ENCODE measurements around the gene HRC. TPM values are rescaled to one million over a fixed set of nuclear protein-coding genes. Genes with fewer than 3 reads are reported as not detected.
"Not testable (repeated sequence)": the region's sequence is repeated elsewhere in the genome, so short reads cannot be mapped to it uniquely, and the experiment has no call there.

Gene HRC
- total RNA-seq, 6 experiments from 2014 or later, result 0.18 to 0.68 (median 0.19) TPM; not detected in 2

DNA sequence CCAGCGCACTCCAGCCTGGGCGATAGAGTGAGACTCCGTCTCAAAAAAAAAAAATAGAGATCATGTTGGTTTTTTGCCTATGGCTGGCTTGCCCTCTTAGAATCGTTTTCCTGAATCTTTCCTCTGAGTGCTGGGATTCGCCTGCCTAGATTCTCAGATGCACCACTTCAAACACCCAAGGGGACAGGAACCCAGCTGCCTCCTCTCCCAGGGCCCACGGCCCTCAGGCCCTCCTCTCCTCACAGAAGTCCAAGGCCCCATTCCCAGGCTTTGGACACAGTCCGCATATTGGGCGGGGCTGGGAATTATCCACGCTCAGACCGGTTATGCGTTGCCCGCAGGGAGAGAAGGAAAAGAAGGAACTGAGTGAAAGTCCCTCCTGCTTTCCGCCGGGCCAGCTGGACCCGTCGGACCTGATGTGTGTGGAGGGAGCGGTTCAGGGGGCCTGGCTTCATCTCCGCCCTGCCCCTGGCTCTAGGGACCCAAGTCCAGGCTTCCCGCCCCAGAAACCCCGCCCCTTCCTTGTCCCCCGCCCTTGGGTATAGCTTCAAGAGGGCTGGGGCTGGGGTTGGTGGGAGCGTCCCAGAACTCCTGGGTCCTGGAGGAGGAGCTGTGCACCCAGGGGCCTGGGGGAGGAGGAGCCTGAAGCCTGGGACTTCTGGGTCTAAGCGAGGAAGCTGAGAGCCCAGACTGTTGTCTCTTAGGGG is 30.0 kb downstream of the HRC start:
- 61% methylated on average over 6 of the region's 23 CpGs for WGBS (ENCODE audit: insufficient coverage, low coverage, low lambda C conversion rate, missing lambda C conversion rate)
- ATAC-seq, result no peak
- H3K4me1 ChIP-seq, result peaks cover 0 to 5% (median 0%) of the 10 kb centered on the region in 4 donors
- H3K27ac ChIP-seq, result no peak overlapping the region
- DNase-seq, result no peak
- H3K4me3 ChIP-seq, result no peak overlapping the region
- no peaks in the 10 kb centered on the region for H3K36me3 ChIP-seq
- H3K27me3 ChIP-seq, result no peaks in the 10 kb centered on the region
- intact Hi-C loops (cut with DNase I), result no loop called here
- TF ChIP-seq POLR2A (IDR thresholded peaks at IDR 0.05), result no peak
- TF ChIP-seq, protein P1, sequence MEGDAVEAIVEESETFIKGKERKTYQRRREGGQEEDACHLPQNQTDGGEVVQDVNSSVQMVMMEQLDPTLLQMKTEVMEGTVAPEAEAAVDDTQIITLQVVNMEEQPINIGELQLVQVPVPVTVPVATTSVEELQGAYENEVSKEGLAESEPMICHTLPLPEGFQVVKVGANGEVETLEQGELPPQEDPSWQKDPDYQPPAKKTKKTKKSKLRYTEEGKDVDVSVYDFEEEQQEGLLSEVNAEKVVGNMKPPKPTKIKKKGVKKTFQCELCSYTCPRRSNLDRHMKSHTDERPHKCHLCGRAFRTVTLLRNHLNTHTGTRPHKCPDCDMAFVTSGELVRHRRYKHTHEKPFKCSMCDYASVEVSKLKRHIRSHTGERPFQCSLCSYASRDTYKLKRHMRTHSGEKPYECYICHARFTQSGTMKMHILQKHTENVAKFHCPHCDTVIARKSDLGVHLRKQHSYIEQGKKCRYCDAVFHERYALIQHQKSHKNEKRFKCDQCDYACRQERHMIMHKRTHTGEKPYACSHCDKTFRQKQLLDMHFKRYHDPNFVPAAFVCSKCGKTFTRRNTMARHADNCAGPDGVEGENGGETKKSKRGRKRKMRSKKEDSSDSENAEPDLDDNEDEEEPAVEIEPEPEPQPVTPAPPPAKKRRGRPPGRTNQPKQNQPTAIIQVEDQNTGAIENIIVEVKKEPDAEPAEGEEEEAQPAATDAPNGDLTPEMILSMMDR (IDR thresholded peaks at IDR 0.05), result no peak
- no peaks in the 10 kb centered on the region for H3K9me3 ChIP-seq

GRCh38 chr19:49123285-49123684 is 31.9 kb downstream of the HRC start:
- H3K4me1 ChIP-seq, result peaks cover 0 to 12% (median 4%) of the 10 kb centered on the region in 4 donors
- H3K36me3 ChIP-seq; H3K9me3 ChIP-seq; ATAC-seq; H3K27me3 ChIP-seq; DNase-seq; H3K4me3 ChIP-seq; H3K27ac ChIP-seq; intact Hi-C loops (cut with DNase I): not testable (repeated sequence)
- WGBS (ENCODE audit: insufficient coverage, low coverage, low lambda C conversion rate, missing lambda C conversion rate), result 70% methylated on average over 11 of the region's 11 CpGs

GRCh38 chr19:49121841-49122240 is 33.4 kb downstream of the HRC start:
- H3K9me3 ChIP-seq; ATAC-seq; DNase-seq; intact Hi-C loops (cut with DNase I); H3K36me3 ChIP-seq; H3K27me3 ChIP-seq; H3K4me3 ChIP-seq; H3K27ac ChIP-seq: not testable (repeated sequence)
- WGBS (ENCODE audit: insufficient coverage, low coverage, low lambda C conversion rate, missing lambda C conversion rate), result 82% methylated on average over 10 of the region's 10 CpGs
- H3K4me1 ChIP-seq, result peaks cover 0 to 19% (median 8%) of the 10 kb centered on the region in 4 donors

GRCh38 chr19:49120868-49121267 is 34.3 kb downstream of the HRC start:
- TF ChIP-seq POLR2A (IDR thresholded peaks at IDR 0.05), result no peak
- TF ChIP-seq, protein P1 (IDR thresholded peaks at IDR 0.05), result no peak
- H3K4me3 ChIP-seq, result no peak overlapping the region
- WGBS (ENCODE audit: insufficient coverage, low coverage, low lambda C conversion rate, missing lambda C conversion rate), result 100% methylated on average over 2 of the region's 2 CpGs
- H3K27me3 ChIP-seq, result no peaks in the 10 kb centered on the region
- H3K36me3 ChIP-seq, result no peaks in the 10 kb centered on the region
- DNase-seq (no peak), ATAC-seq (no peak)
- intact Hi-C loops (cut with DNase I), result no loop called here
- H3K27ac ChIP-seq, result no peak overlapping the region
- peaks cover 0 to 19% (median 8%) of the 10 kb centered on the region in 4 donors for H3K4me1 ChIP-seq
- no peaks in the 10 kb centered on the region for H3K9me3 ChIP-seq

DNA sequence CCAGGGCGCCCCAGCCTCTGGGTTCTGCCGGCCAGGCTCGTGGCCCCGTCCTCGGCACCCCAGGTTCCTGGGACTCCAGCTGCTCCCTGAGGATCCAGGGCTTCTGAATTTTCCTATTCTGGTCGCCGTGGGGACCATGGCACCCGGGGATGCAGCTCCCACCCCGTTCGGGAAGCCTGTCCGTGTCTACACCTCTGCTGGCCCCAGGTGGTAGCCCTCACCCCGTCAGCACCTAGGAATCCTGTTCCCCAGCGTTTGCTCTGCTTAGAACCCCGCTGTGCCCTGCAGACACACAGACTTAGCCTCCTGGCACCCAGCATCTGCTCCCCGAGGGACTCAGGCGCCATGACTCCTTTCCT is 34.9 kb downstream of the HRC start:
- 17% methylated on average over 6 of the region's 16 CpGs for WGBS (ENCODE audit: insufficient coverage, low coverage, low lambda C conversion rate, missing lambda C conversion rate)
- Histone ChIP-seq H3K27ac (no peak overlapping the region), H3K4me3 (no peak overlapping the region), H3K27me3 (no peaks in the 10 kb centered on the region), H3K36me3 (no peaks in the 10 kb centered on the region), H3K9me3 (no peaks in the 10 kb centered on the region), H3K4me1 (peaks cover 0 to 19% (median 8%) of the 10 kb centered on the region in 4 donors)
- no peak for DNase-seq
- no peak for TF ChIP-seq POLR2A (IDR thresholded peaks at IDR 0.05)
- TF ChIP-seq, protein P1 (IDR thresholded peaks at IDR 0.05), result no peak
- intact Hi-C loops (cut with DNase I), result no loop called here
- ATAC-seq, result no peak

Measured in right lobe of liver (tissue), 6 donors.